Peyer's patch (tissue), 4 donors: ENCODE results near the gene TCF4. TPM values are rescaled to one million over a fixed set of nuclear protein-coding genes. Genes with fewer than 3 reads are reported as not detected.

Source experiments
- DNase-seq, 3 donors: peaks; one replicate each; pipeline ENCODE4 v3.0.0-alpha.2; 2017 to 2019
- H3K27ac ChIP-seq, 4 donors: fragments of 200-600 bp; sonication (generic); one replicate each; pipeline ENCODE4 v1.5.1; 2016 to 2019
- H3K27me3 ChIP-seq, 2 donors: fragments of 200-600 bp; sonication (generic); one replicate each; pipeline ENCODE4 v1.5.1; 2019
- H3K36me3 ChIP-seq, 3 donors: fragments of 200-600 bp; sonication (generic); one replicate each; pipeline ENCODE4 v1.5.1; 2016 to 2019
- H3K4me1 ChIP-seq, 4 donors: fragments of 200-600 bp; sonication (generic); one replicate each; pipeline ENCODE4 v1.5.1; 2016 to 2019
- H3K4me3 ChIP-seq, 4 donors: fragments of 200-600 bp; sonication (generic); 1 replicate in 3 of 4; 2 replicates in 1 of 4; pipeline ENCODE4 v1.5.1; 2016 to 2019; ENCODE audit warnings: mild to moderate bottlenecking in 1 of 4
- H3K9me3 ChIP-seq, 4 donors: fragments of 200-600 bp; sonication (generic); one replicate each; pipeline ENCODE4 v1.5.1; 2016 to 2019; ENCODE audit warnings: mild to moderate bottlenecking in 1 of 4
- CTCF ChIP-seq, 6 experiments: fragments of 450-650 bp in 4 of 6; fragments of 200-600 bp in 2 of 6; sonication (generic) in 1 of 6; IDR thresholded peaks; one replicate each; pipeline ENCODE4 v1.5.1; 2017 to 2019; ENCODE audit warnings: antibody characterized with exemption in 6 of 6, mild to moderate bottlenecking in 3 of 6, moderate library complexity in 1 of 6
- POLR2A ChIP-seq, 2 donors: fragments of 450-650 bp; IDR thresholded peaks; one replicate each; pipeline ENCODE4 v1.5.1; 2017; ENCODE audit warnings: antibody characterized with exemption in 2 of 2, mild to moderate bottlenecking in 2 of 2, moderate library complexity in 2 of 2
- total RNA-seq, 4 donors: library from RNA; depleted of rRNA; stranded (reverse); fragments of >200 nt; gene quantifications; one replicate each; pipeline ENCODE4 v1.1.0, GENCODE V29; 2016

The TCF4 gene
- total RNA-seq, 4 donors from 2014 or later, result 11.9 to 190 (median 33.8) TPM

GRCh38 chr18:55310863-55311262 is 277.1 kb downstream of the TCF4 start:
- no peak for TF ChIP-seq POLR2A (IDR thresholded peaks at IDR 0.05)
- TF ChIP-seq CTCF (IDR thresholded peaks at IDR 0.05), result no peak
- Histone ChIP-seq H3K9me3 (no peaks in the 10 kb centered on the region), H3K4me1 (peaks cover 0 to 4% (median 0%) of the 10 kb centered on the region in 4 donors), H3K36me3 (no peaks in the 10 kb centered on the region), H3K4me3 (no peak overlapping the region), H3K27me3 (no peaks in the 10 kb centered on the region), H3K27ac (no peak overlapping the region)
- no peak for DNase-seq

GRCh38 chr18:55310044-55310676 is 277.8 kb downstream of the TCF4 start:
- Histone ChIP-seq H3K27ac (no peak overlapping the region), H3K9me3 (no peaks in the 10 kb centered on the region), H3K4me3 (no peak overlapping the region), H3K27me3 (no peaks in the 10 kb centered on the region), H3K4me1 (peaks cover 0 to 4% (median 0%) of the 10 kb centered on the region in 4 donors), H3K36me3 (no peaks in the 10 kb centered on the region)
- TF ChIP-seq POLR2A (IDR thresholded peaks at IDR 0.05) (no peak), CTCF (IDR thresholded peaks at IDR 0.05) (no peak)
- no peak for DNase-seq

GRCh38 chr18:55309249-55309648 is 278.7 kb downstream of the TCF4 start:
- no peak overlapping the region for H3K27ac ChIP-seq
- no peak for DNase-seq
- TF ChIP-seq POLR2A (IDR thresholded peaks at IDR 0.05), result no peak
- TF ChIP-seq CTCF (IDR thresholded peaks at IDR 0.05), result no peak
- no peak overlapping the region for H3K4me3 ChIP-seq
- H3K4me1 ChIP-seq, result peaks cover 0 to 3% (median 0%) of the 10 kb centered on the region in 4 donors
- no peaks in the 10 kb centered on the region for H3K9me3 ChIP-seq
- H3K36me3 ChIP-seq, result no peaks in the 10 kb centered on the region
- H3K27me3 ChIP-seq, result no peaks in the 10 kb centered on the region

- TF ChIP-seq CTCF (IDR thresholded peaks at IDR 0.05), result no peak
- TF ChIP-seq POLR2A (IDR thresholded peaks at IDR 0.05), result no peak
- H3K36me3 ChIP-seq, result no peaks in the 10 kb centered on the region
- no peaks in the 10 kb centered on the region for H3K27me3 ChIP-seq
- no peaks in the 10 kb centered on the region for H3K9me3 ChIP-seq
- no peak for DNase-seq
- peak overlapping the region in 2 of 4 donors; percentile 2 to 32 for H3K27ac ChIP-seq
- no peak overlapping the region for H3K4me3 ChIP-seq
- H3K4me1 ChIP-seq, result no peaks in the 10 kb centered on the region
These were observed 280.5 kb downstream of the TCF4 start for GRCh38 chr18:55307505-55307904.

GRCh38 chr18:55306359-55307024 is 281.5 kb downstream of the TCF4 start:
- TF ChIP-seq POLR2A (IDR thresholded peaks at IDR 0.05), result no peak
- no peak for TF ChIP-seq CTCF (IDR thresholded peaks at IDR 0.05)
- no peaks in the 10 kb centered on the region for H3K4me1 ChIP-seq
- H3K36me3 ChIP-seq, result no peaks in the 10 kb centered on the region
- H3K9me3 ChIP-seq, result no peaks in the 10 kb centered on the region
- no peak overlapping the region for H3K27ac ChIP-seq
- DNase-seq, result no peak
- no peak overlapping the region for H3K4me3 ChIP-seq
- no peaks in the 10 kb centered on the region for H3K27me3 ChIP-seq
